Mesendoderm (in vitro differentiated cells): ENCODE measurements around the gene ALDH8A1.

Experiments used
- DNase-seq: peaks from one replicate; pipeline ENCODE4 v3.0.0; 2013
- H2AK5ac ChIP-seq: 2 replicates; pipeline ENCODE4 v1.6.1; 2013; ENCODE audit warnings: low read length, inconsistent platforms
- H2BK120ac ChIP-seq: 2 replicates; pipeline ENCODE4 v1.6.1; 2013; ENCODE audit warnings: low read depth, mild to moderate bottlenecking, low read length, moderate library complexity, mixed read lengths
- H2BK15ac ChIP-seq: replicated peaks from 2 replicates; pipeline ENCODE4 v1.6.1; 2013; ENCODE audit warnings: low read depth, mild to moderate bottlenecking, moderate library complexity
- H2BK5ac ChIP-seq: 2 replicates; pipeline ENCODE4 v1.6.1; 2013; ENCODE audit warnings: low read length, inconsistent platforms
- H3K18ac ChIP-seq: 2 replicates; pipeline ENCODE4 v1.6.1; 2013; ENCODE audit warnings: mild to moderate bottlenecking, low read length, mixed read lengths
- H3K23ac ChIP-seq: one replicate; pipeline ENCODE4 v1.6.1; 2013; ENCODE audit warnings: low read length
- H3K27ac ChIP-seq: 2 replicates; pipeline ENCODE4 v1.5.1; 2013; ENCODE audit warnings: low read depth, mild to moderate bottlenecking, inconsistent platforms, low read length, moderate library complexity
- H3K27me3 ChIP-seq: 2 replicates; pipeline ENCODE4 v1.6.1; 2013; ENCODE audit warnings: low read length, control low read depth, mild to moderate bottlenecking, inconsistent platforms; ENCODE audit not compliant: insufficient read depth, poor library complexity
- H3K36me3 ChIP-seq: 2 replicates; pipeline ENCODE4 v1.6.1; 2013; ENCODE audit warnings: low read length, inconsistent platforms; ENCODE audit not compliant: control insufficient read depth, insufficient read depth
- H3K4ac ChIP-seq: one replicate; pipeline ENCODE4 v1.6.1; 2013; ENCODE audit warnings: low read depth, mild to moderate bottlenecking, low read length, moderate library complexity
- H3K4me1 ChIP-seq: 2 replicates; pipeline ENCODE4 v1.6.1; 2013; ENCODE audit warnings: low read depth, low read length, inconsistent platforms; ENCODE audit not compliant: control insufficient read depth
- H3K4me2 ChIP-seq: 2 replicates; pipeline ENCODE4 v1.6.1; 2013; ENCODE audit warnings: low read length
- H3K4me3 ChIP-seq: 2 replicates; pipeline ENCODE4 v1.5.1; 2013; ENCODE audit warnings: mild to moderate bottlenecking, low read length
- H3K56ac ChIP-seq: one replicate; pipeline ENCODE4 v1.6.1; 2013; ENCODE audit warnings: low read length
- H3K79me1 ChIP-seq: 2 replicates; pipeline ENCODE4 v1.6.1; 2013; ENCODE audit warnings: low read length, inconsistent platforms
- H3K79me2 ChIP-seq: 2 replicates; pipeline ENCODE4 v1.6.1; 2013; ENCODE audit warnings: mild to moderate bottlenecking, low read length; ENCODE audit not compliant: control insufficient read depth, insufficient read depth
- H3K9ac ChIP-seq: 2 replicates; pipeline ENCODE4 v1.6.1; 2013; ENCODE audit warnings: low read length, inconsistent platforms
- H4K5ac ChIP-seq: one replicate; pipeline ENCODE4 v1.6.1; 2013; ENCODE audit warnings: low read length
- H4K8ac ChIP-seq: one replicate; pipeline ENCODE4 v1.6.1; 2013; ENCODE audit warnings: low read depth, mild to moderate bottlenecking, control low read depth, low read length, moderate library complexity
- WGBS: extraction: QIAGEN DNeasy Blood & Tissue Kit; methylation state at CpG from one replicate; pipeline ENCODE4 v1.1.7; 2013; ENCODE audit warnings: low lambda C conversion rate, missing lambda C conversion rate; ENCODE audit not compliant: insufficient coverage; ENCODE audit errors: extremely low coverage; 5-methylcytosine and 5-hydroxymethylcytosine counted together

Gene ALDH8A1

DNA sequence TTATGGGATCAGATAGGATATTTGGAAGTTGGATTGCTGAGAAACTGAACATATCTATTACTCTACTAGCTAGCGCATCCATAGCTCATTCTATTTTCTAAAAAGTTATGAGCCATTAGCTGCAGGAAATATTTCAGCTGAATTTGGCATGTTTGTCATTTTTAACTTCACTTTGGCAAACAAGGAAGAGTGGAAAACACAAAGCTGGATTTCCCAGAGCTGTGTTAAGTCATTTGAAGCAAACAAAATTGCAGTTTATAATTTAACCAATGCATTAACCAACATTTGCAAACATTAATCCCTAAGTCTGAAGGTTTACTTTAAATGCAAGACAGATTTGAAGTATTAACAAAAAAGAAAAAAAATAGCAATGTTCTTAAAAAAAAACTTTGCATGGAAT is 1.2 kb downstream of the ALDH8A1 start:
- Histone ChIP-seq H3K27ac (no peak overlapping the region), H3K9ac (no peak overlapping the region), H3K56ac (no peak overlapping the region), H3K79me2 (no peaks in the 10 kb centered on the region), H3K4me3 (no peak overlapping the region), H3K27me3 (no peaks in the 10 kb centered on the region), H3K36me3 (no peaks in the 10 kb centered on the region), H3K23ac (no peak overlapping the region), H3K79me1 (no peaks in the 10 kb centered on the region), H4K8ac (no peak overlapping the region), H3K18ac (no peak overlapping the region), H3K4me2 (no peak overlapping the region), H2AK5ac (no peak overlapping the region), H2BK15ac (no peak overlapping the region), H3K4ac (no peak overlapping the region), H2BK120ac (no peak overlapping the region), H4K5ac (no peak overlapping the region), H3K4me1 (no peaks in the 10 kb centered on the region), H2BK5ac (no peak overlapping the region)
- whole genome bisulfite sequencing, result no CpG with 5 or more reads among the region's 1 CpG
- DNase-seq, result no peak

DNA sequence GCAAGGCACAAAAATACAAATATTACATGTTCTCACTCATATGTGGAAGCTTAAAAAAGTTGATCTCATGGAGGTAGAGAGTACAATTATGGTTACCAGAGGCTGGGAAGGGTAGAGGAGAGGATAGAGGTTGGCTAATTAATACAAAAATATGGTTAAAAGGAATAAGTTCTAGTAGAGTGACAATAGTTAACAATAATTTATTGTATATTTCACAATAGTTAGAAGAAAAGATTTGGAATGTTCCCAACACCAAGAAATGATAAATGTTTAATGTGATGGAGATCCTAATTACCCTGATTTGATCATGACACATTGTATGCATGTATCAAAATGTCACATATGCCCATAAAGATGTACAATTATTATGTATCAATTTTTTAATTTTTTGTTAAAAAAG is 1.8 kb downstream of the ALDH8A1 start:
- H3K4me1 ChIP-seq, result no peaks in the 10 kb centered on the region
- no peak overlapping the region for H3K4ac ChIP-seq
- H4K8ac ChIP-seq, result no peak overlapping the region
- H3K36me3 ChIP-seq, result no peaks in the 10 kb centered on the region
- no peak overlapping the region for H2BK5ac ChIP-seq
- no peak overlapping the region for H3K56ac ChIP-seq
- H3K23ac ChIP-seq, result no peak overlapping the region
- H3K4me3 ChIP-seq, result no peak overlapping the region
- H4K5ac ChIP-seq, result no peak overlapping the region
- H3K27me3 ChIP-seq, result no peaks in the 10 kb centered on the region
- no peak overlapping the region for H2BK15ac ChIP-seq
- H3K18ac ChIP-seq, result no peak overlapping the region
- no peaks in the 10 kb centered on the region for H3K79me1 ChIP-seq
- no peak overlapping the region for H3K4me2 ChIP-seq
- no peak overlapping the region for H2BK120ac ChIP-seq
- H3K79me2 ChIP-seq, result no peaks in the 10 kb centered on the region
- no peak overlapping the region for H3K27ac ChIP-seq
- H2AK5ac ChIP-seq, result no peak overlapping the region
- H3K9ac ChIP-seq, result no peak overlapping the region
- no peak for DNase-seq

DNA sequence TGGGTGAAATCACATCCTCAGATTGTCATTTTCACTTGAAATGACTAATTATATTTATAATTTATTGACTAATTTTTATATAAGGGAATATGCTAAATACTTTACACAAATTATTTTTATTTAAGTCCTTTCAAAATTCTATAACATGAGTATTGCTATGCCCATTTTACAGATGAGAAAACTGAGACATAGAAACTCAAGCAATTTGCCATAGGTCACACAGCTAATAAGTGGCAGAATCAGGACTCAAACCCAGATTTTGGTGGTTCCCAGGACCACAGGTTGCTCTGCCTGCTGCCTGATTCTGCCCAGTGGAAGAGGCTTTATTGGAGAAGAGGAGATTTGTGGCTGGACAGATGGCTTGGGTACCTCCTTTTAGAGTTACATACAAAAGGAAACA is 4.9 kb downstream of the ALDH8A1 start:
- Histone ChIP-seq H3K27ac (no peak overlapping the region), H3K79me1 (no peaks in the 10 kb centered on the region), H2BK5ac (no peak overlapping the region), H3K4ac (no peak overlapping the region), H3K36me3 (no peaks in the 10 kb centered on the region), H3K79me2 (no peaks in the 10 kb centered on the region), H2BK120ac (no peak overlapping the region), H4K8ac (no peak overlapping the region), H2AK5ac (no peak overlapping the region), H3K23ac (no peak overlapping the region), H2BK15ac (no peak overlapping the region), H4K5ac (no peak overlapping the region), H3K4me2 (no peak overlapping the region), H3K4me1 (no peaks in the 10 kb centered on the region), H3K56ac (no peak overlapping the region), H3K4me3 (no peak overlapping the region), H3K27me3 (no peaks in the 10 kb centered on the region), H3K18ac (no peak overlapping the region), H3K9ac (no peak overlapping the region)
- DNase-seq, result no peak

DNA sequence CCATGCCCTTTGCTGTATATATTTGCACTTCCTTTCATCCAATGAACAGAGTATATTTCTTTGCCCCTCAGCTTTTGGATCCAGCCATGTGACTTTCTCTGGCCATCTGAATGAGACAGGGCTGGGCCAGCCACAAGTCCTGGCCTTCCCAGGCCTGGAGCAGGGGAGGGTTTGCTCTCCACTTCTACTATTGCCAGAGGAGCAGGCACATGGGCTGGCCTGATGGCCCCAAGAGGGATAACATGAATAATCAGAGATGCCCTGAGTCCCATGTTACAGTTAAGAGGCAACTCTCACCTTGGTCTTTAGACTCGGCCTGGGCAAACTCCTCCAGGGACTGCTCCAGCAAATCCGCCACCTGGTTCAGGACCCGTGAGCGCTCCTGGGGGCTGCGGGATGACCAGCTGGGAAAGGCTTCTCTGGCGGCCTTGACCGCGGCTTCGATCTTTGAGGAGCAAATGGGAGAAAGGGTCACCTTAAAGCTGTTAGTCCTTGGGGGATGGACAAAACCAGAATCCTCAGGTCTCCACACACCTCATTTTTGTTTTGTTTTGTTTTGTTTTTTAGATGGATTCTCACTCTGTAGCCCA is 6.3 kb downstream of the ALDH8A1 start:
- Histone ChIP-seq H3K27ac (no peak overlapping the region), H2AK5ac (no peak overlapping the region), H2BK5ac (no peak overlapping the region), H3K4ac (no peak overlapping the region), H3K56ac (no peak overlapping the region), H3K4me1 (no peaks in the 10 kb centered on the region), H4K8ac (no peak overlapping the region), H3K79me1 (no peaks in the 10 kb centered on the region), H3K4me3 (no peak overlapping the region), H3K79me2 (no peaks in the 10 kb centered on the region), H2BK15ac (no peak overlapping the region), H3K4me2 (no peak overlapping the region), H3K23ac (no peak overlapping the region), H3K27me3 (no peaks in the 10 kb centered on the region), H3K18ac (no peak overlapping the region), H3K36me3 (no peaks in the 10 kb centered on the region), H2BK120ac (no peak overlapping the region), H4K5ac (no peak overlapping the region), H3K9ac (no peak overlapping the region)
- DNase-seq, result no peak
- no CpG with 5 or more reads among the region's 9 CpGs for WGBS

DNA sequence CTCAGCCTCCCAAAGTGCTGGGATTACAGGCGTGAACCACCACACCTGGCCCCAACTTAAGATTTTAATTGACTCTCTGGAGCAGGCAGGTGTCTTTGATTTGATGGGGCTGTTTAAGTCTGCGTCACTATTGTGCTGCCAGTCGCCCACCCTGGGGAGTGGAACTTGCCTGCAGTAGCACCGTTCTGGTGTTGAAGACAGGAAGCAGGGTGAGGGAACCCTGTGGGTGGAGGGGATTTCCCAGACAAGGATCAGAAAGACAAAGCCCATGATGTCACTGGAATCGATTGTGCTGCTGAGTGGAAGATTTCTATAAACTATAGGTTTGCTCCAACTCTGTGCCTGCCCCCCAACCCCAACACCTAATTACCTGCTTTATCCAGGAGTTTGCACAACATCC is 11.0 kb downstream of the ALDH8A1 start:
- H2AK5ac ChIP-seq, result no peak overlapping the region
- H3K56ac ChIP-seq, result no peak overlapping the region
- no peak overlapping the region for H3K4ac ChIP-seq
- no peak overlapping the region for H4K8ac ChIP-seq
- H3K9ac ChIP-seq, result no peak overlapping the region
- H2BK120ac ChIP-seq, result no peak overlapping the region
- no peak overlapping the region for H3K27ac ChIP-seq
- H3K79me2 ChIP-seq, result no peaks in the 10 kb centered on the region
- H3K4me3 ChIP-seq, result no peak overlapping the region
- H2BK15ac ChIP-seq, result no peak overlapping the region
- H3K23ac ChIP-seq, result no peak overlapping the region
- H3K36me3 ChIP-seq, result no peaks in the 10 kb centered on the region
- H2BK5ac ChIP-seq, result no peak overlapping the region
- H3K4me1 ChIP-seq, result peaks cover 4% of the 10 kb centered on the region
- no peaks in the 10 kb centered on the region for H3K27me3 ChIP-seq
- WGBS, result no CpG with 5 or more reads among the region's 5 CpGs
- DNase-seq, result no peak
- H4K5ac ChIP-seq, result no peak overlapping the region
- no peak overlapping the region for H3K4me2 ChIP-seq
- no peaks in the 10 kb centered on the region for H3K79me1 ChIP-seq
- no peak overlapping the region for H3K18ac ChIP-seq

DNA sequence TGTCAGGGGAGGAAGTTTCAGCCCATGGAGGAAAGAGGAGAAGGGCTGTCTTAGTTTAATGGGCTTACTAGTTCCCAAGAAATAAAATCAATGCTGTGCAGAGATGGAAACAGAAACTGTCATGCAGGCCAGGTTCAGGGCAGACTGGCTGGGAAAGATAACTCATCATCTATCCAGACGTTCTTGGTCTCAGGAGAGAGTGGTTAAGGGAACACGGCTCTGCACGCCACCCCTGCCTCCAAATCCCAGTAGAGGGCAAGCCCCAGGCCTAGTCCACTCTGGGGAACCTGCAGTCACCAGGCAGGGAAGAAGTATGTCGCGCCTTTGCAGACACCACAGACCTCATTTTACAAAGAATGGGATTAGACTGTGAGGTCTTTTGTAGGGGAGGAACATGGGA is 12.5 kb downstream of the ALDH8A1 start:
- H3K4ac ChIP-seq, result no peak overlapping the region
- no peak overlapping the region for H3K56ac ChIP-seq
- H4K5ac ChIP-seq, result no peak overlapping the region
- no peak overlapping the region for H3K23ac ChIP-seq
- H3K4me3 ChIP-seq, result no peak overlapping the region
- peak; percentile 72 for DNase-seq
- no peaks in the 10 kb centered on the region for H3K79me1 ChIP-seq
- WGBS, result no CpG with 5 or more reads among the region's 5 CpGs
- H3K79me2 ChIP-seq, result no peaks in the 10 kb centered on the region
- H3K4me1 ChIP-seq, result peaks cover 4% of the 10 kb centered on the region
- no peak overlapping the region for H4K8ac ChIP-seq
- no peak overlapping the region for H2AK5ac ChIP-seq
- no peak overlapping the region for H2BK15ac ChIP-seq
- H3K36me3 ChIP-seq, result no peaks in the 10 kb centered on the region
- H3K4me2 ChIP-seq, result no peak overlapping the region
- no peaks in the 10 kb centered on the region for H3K27me3 ChIP-seq
- H3K9ac ChIP-seq, result no peak overlapping the region
- H2BK120ac ChIP-seq, result no peak overlapping the region
- no peak overlapping the region for H3K18ac ChIP-seq
- H3K27ac ChIP-seq, result no peak overlapping the region
- H2BK5ac ChIP-seq, result no peak overlapping the region
